ENCODE results near the gene ZMYND19. TPM values are rescaled to one million over a fixed set of nuclear protein-coding genes. Genes with fewer than 3 reads are reported as not detected.
"Not testable (repeated sequence)": the region's sequence is repeated elsewhere in the genome, so short reads cannot be mapped to it uniquely, and the experiment has no call there.

ZMYND19 gene
- polyA plus RNA-seq, 1 experiment, result 14.9 TPM

DNA sequence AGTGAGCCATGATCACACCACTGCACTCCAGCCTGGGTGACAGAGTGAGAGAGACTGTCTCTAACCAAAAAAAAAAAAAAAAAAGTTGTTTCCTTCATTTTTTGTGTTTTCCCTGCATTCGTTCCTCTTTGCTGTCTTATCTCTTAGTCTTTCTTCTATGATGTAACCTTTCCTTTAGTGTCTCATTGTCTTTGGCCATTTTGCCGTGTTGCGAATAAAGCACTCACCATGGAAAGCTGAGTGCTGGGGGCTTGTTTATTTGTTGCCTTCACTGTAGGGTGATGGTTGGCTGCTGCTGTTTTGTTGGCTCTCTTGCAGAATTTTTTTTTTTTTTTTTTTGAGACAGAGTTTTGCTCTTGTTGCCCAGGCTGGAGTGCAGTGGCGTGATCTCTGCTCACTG, 36.2 kb upstream of the ZMYND19 start:
- ChIA-PET POLR2A (no interaction called here), CTCF (no interaction called here)
- Histone ChIP-seq H3K4me3 (ENCODE audit: low read depth, low read length) (no peak overlapping the region), H3K27me3 (ENCODE audit: control insufficient read depth, insufficient read depth, low read length) (no peaks in the 10 kb centered on the region), H3K36me3 (ENCODE audit: control insufficient read depth, insufficient read depth, low read length) (peaks cover 2% of the 10 kb centered on the region; the same call in 1 of the 2 replicates)
- TF ChIP-seq, protein P1, sequence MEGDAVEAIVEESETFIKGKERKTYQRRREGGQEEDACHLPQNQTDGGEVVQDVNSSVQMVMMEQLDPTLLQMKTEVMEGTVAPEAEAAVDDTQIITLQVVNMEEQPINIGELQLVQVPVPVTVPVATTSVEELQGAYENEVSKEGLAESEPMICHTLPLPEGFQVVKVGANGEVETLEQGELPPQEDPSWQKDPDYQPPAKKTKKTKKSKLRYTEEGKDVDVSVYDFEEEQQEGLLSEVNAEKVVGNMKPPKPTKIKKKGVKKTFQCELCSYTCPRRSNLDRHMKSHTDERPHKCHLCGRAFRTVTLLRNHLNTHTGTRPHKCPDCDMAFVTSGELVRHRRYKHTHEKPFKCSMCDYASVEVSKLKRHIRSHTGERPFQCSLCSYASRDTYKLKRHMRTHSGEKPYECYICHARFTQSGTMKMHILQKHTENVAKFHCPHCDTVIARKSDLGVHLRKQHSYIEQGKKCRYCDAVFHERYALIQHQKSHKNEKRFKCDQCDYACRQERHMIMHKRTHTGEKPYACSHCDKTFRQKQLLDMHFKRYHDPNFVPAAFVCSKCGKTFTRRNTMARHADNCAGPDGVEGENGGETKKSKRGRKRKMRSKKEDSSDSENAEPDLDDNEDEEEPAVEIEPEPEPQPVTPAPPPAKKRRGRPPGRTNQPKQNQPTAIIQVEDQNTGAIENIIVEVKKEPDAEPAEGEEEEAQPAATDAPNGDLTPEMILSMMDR (IDR thresholded peaks at IDR 0.05; ENCODE audit: insufficient read depth, low read depth, low read length), result no peak
- no peak for DNase-seq (ENCODE audit: low read depth)

DNA sequence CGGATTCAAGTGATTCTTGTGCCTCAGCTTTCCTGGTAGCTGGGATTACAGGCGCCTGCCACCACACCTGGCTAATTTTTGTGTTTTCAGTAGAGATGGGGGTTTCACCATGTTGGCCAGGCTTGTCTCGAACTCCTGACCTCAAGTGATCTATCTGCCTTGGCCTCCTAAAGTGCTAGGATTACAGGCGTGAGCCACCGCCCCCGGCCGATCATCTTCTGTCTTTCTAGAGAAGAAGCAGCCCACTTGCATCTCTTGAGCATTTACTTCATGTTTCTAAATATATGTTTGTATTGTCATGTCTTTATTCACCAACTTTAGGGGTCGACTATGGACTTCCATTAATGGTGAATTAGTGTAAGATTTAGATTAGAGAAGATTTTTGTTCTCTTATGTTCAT, 31.9 kb upstream of the ZMYND19 start:
- H3K27me3 ChIP-seq (ENCODE audit: control insufficient read depth, insufficient read depth, low read length); POLR2A ChIA-PET; DNase-seq (ENCODE audit: low read depth); H3K4me3 ChIP-seq (ENCODE audit: low read depth, low read length); H3K36me3 ChIP-seq (ENCODE audit: control insufficient read depth, insufficient read depth, low read length): not testable (repeated sequence)
- CTCF ChIA-PET, result interaction anchor here (0.6 to 1.8 kb wide), 2 partner anchors 43 to 234 kb away, joined by 3 to 4 read pairs; no protein-coding TSS in a partner anchor

GRCh38 chr9:137621131-137621757, 30.9 kb upstream of the ZMYND19 start:
- TF ChIP-seq, protein P1 (IDR thresholded peaks at IDR 0.05; ENCODE audit: insufficient read depth, low read depth, low read length), result peak; percentile 38
- no peak for DNase-seq (ENCODE audit: low read depth)
- ChIA-PET CTCF (interaction anchor here (0.7 to 1.8 kb wide), 3 partner anchors 9 to 44 kb away, joined by 3 to 4 read pairs (median 4); no protein-coding TSS in a partner anchor), POLR2A (no interaction called here)
- Histone ChIP-seq H3K27me3 (ENCODE audit: control insufficient read depth, insufficient read depth, low read length) (no peaks in the 10 kb centered on the region), H3K36me3 (ENCODE audit: control insufficient read depth, insufficient read depth, low read length) (peaks cover 3% of the 10 kb centered on the region), H3K4me3 (ENCODE audit: low read depth, low read length) (no peak overlapping the region)

- H3K4me3 ChIP-seq (ENCODE audit: low read depth, low read length), result no peak overlapping the region
- no peaks in the 10 kb centered on the region for H3K27me3 ChIP-seq (ENCODE audit: control insufficient read depth, insufficient read depth, low read length)
- CTCF ChIA-PET, result interaction anchor here (0.7 to 1.8 kb wide), 3 partner anchors 9 to 44 kb away, joined by 3 to 4 read pairs (median 4); no protein-coding TSS in a partner anchor
- POLR2A ChIA-PET, result no interaction called here
- peaks cover 4% of the 10 kb centered on the region for H3K36me3 ChIP-seq (ENCODE audit: control insufficient read depth, insufficient read depth, low read length)
- no peak for DNase-seq (ENCODE audit: low read depth)
- TF ChIP-seq, protein P1 (IDR thresholded peaks at IDR 0.05; ENCODE audit: insufficient read depth, low read depth, low read length), result no peak
These were observed 30.3 kb upstream of the ZMYND19 start for GRCh38 chr9:137620581-137620980.

DNA sequence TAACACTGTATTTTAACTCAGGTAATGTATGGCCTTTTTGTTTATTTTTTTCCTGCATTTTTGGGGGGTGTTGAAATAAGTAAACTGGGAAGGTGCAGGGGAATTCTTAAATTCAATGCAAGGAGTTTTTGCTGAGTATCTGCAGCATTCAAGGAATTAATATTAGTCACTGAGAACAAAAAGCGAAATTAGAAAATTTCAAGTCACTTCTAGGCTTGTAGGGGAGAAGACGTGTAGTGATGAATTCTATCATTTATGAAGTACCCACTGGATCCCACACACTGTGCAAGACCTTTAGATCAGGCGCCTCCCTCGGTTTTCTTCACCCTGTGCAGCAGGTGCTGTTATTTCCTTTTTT, 29.7 kb upstream of the ZMYND19 start:
- ChIA-PET CTCF (interaction anchor here (0.7 to 1.5 kb wide), 3 partner anchors 17 to 85 kb away, joined by 3 to 4 read pairs (median 4); no protein-coding TSS in a partner anchor), POLR2A (no interaction called here)
- H3K4me3 ChIP-seq (ENCODE audit: low read depth, low read length), result peak overlapping the region; percentile 72
- TF ChIP-seq, protein P1 (IDR thresholded peaks at IDR 0.05; ENCODE audit: insufficient read depth, low read depth, low read length), result no peak
- H3K36me3 ChIP-seq (ENCODE audit: control insufficient read depth, insufficient read depth, low read length), result peaks cover 7% of the 10 kb centered on the region
- no peaks in the 10 kb centered on the region for H3K27me3 ChIP-seq (ENCODE audit: control insufficient read depth, insufficient read depth, low read length)
- DNase-seq (ENCODE audit: low read depth), result no peak

All from BJ (cell line).